Gastroesophageal sphincter (tissue), 4 donors: ENCODE measurements around the gene OXGR1. TPM values are rescaled to one million over a fixed set of nuclear protein-coding genes. Genes with fewer than 3 reads are reported as not detected.

Source experiments
- ATAC-seq: fragments of 150-250 bp; one replicate; pipeline ENCODE4 v1.9.1; 2016; ENCODE audit warnings: mild to moderate bottlenecking, moderate library complexity
- H3K27ac ChIP-seq, 4 donors: fragments of 200-600 bp; sonication (generic) in 3 of 4; 1 replicate in 3 of 4; 2 replicates in 1 of 4; pipeline ENCODE4 v1.5.1; 2016 to 2019
- H3K27me3 ChIP-seq: fragments of 200-600 bp; sonication (generic); one replicate; pipeline ENCODE4 v1.5.1; 2019
- H3K36me3 ChIP-seq, 2 donors: fragments of 200-600 bp; sonication (generic); one replicate each; pipeline ENCODE4 v1.5.1; 2019; ENCODE audit warnings: control low read depth in 1 of 2
- H3K4me1 ChIP-seq, 3 donors: fragments of 200-600 bp; sonication (generic); 1 replicate in 2 of 3; 2 replicates in 1 of 3; pipeline ENCODE4 v1.5.1; 2016 to 2019; ENCODE audit warnings: control low read depth in 2 of 3
- H3K4me3 ChIP-seq, 2 donors: fragments of 200-600 bp; sonication (generic); one replicate each; pipeline ENCODE4 v1.5.1; 2019; ENCODE audit warnings: mild to moderate bottlenecking in 1 of 2, moderate library complexity in 1 of 2
- H3K9me3 ChIP-seq, 3 donors: fragments of 200-600 bp; sonication (generic); one replicate each; pipeline ENCODE4 v1.5.1; 2017 to 2019; ENCODE audit warnings: control low read depth in 2 of 3
- CTCF ChIP-seq, 4 experiments: fragments of 200-600 bp in 2 of 4; fragments of 450-650 bp in 2 of 4; sonication (generic) in 1 of 4; IDR thresholded peaks; one replicate each; pipeline ENCODE4 v1.5.1; 2017 to 2019; ENCODE audit warnings: antibody characterized with exemption in 4 of 4, mild to moderate bottlenecking in 2 of 4, moderate library complexity in 2 of 4
- EP300 ChIP-seq: sonication (generic); formaldehyde crosslinking; IDR thresholded peaks from one replicate; pipeline ENCODE4 v1.6.1; 2017; ENCODE audit warnings: antibody characterized with exemption, mild to moderate bottlenecking
- POLR2A ChIP-seq, 2 donors: fragments of 450-650 bp; IDR thresholded peaks; one replicate each; pipeline ENCODE4 v1.6.1; 2017; ENCODE audit warnings: antibody characterized with exemption in 2 of 2, mild to moderate bottlenecking in 2 of 2, moderate library complexity in 1 of 2
- POLR2AphosphoS5 ChIP-seq: sonication (generic); formaldehyde crosslinking; IDR thresholded peaks from one replicate; pipeline ENCODE4 v1.6.1; 2017; ENCODE audit warnings: antibody characterized with exemption
- WGBS, 2 donors: methylation state at CpG; one replicate each; pipeline ENCODE4 v1.1.5; 2018; ENCODE audit warnings: low coverage in 1 of 2; 5-methylcytosine and 5-hydroxymethylcytosine counted together
- total RNA-seq, 4 donors: library from RNA; depleted of rRNA; stranded (reverse); fragments of >200 nt; gene quantifications; one replicate each; pipeline ENCODE4 v1.1.0, GENCODE V29; 2016

OXGR1 gene
- total RNA-seq, 4 donors from 2014 or later: 0.40 to 0.77 (median 0.47) TPM; not detected in 1

- H3K4me3 ChIP-seq: no peak overlapping the region
- 65 to 86% methylated on average over 2 of the region's 2 CpGs for WGBS, 2 donors
These were observed 25.9 kb upstream of the OXGR1 start for GRCh38 chr13:97020194-97020593.

GRCh38 chr13:97019236-97019635 lies 25.0 kb upstream of the OXGR1 start:
- whole genome bisulfite sequencing, 2 donors: 40 to 60% methylated on average over 1 of the region's 1 CpG
- H3K36me3 ChIP-seq: no peaks in the 10 kb centered on the region
- H3K4me1 ChIP-seq: no peaks in the 10 kb centered on the region
- no peaks in the 10 kb centered on the region for H3K9me3 ChIP-seq
- H3K27me3 ChIP-seq: peaks cover 10% of the 10 kb centered on the region
- TF ChIP-seq CTCF (IDR thresholded peaks at IDR 0.05) (no peak), POLR2A (IDR thresholded peaks at IDR 0.05) (no peak), POLR2AphosphoS5 (no peak), EP300 (no peak)
- no peak overlapping the region for H3K27ac ChIP-seq
- no peak overlapping the region for H3K4me3 ChIP-seq
- no peak for ATAC-seq

More at GRCh38 chr13:97020194-97020593, 25.9 kb upstream of the OXGR1 start:
- TF ChIP-seq EP300 (no peak), POLR2AphosphoS5 (no peak), CTCF (IDR thresholded peaks at IDR 0.05) (no peak), POLR2A (IDR thresholded peaks at IDR 0.05) (no peak)
- H3K27ac ChIP-seq: no peak overlapping the region
- no peaks in the 10 kb centered on the region for H3K4me1 ChIP-seq
- H3K27me3 ChIP-seq: peaks cover 10% of the 10 kb centered on the region
- H3K36me3 ChIP-seq: no peaks in the 10 kb centered on the region
- no peak for ATAC-seq
- no peaks in the 10 kb centered on the region for H3K9me3 ChIP-seq

GRCh38 chr13:97018029-97018819 lies 23.9 kb upstream of the OXGR1 start:
- H3K27me3 ChIP-seq: peaks cover 10% of the 10 kb centered on the region
- H3K4me1 ChIP-seq: no peaks in the 10 kb centered on the region
- ATAC-seq: no peak
- no peak overlapping the region for H3K4me3 ChIP-seq
- TF ChIP-seq POLR2AphosphoS5 (no peak), CTCF (IDR thresholded peaks at IDR 0.05) (peak; percentile 77 to 87 (median 78))
- 20 to 22% methylated on average over 11 to 12 of the region's 13 CpGs for WGBS, 2 donors
- H3K27ac ChIP-seq: no peak overlapping the region
- H3K9me3 ChIP-seq: no peaks in the 10 kb centered on the region
- no peaks in the 10 kb centered on the region for H3K36me3 ChIP-seq

- no peaks in the 10 kb centered on the region for H3K36me3 ChIP-seq
- ATAC-seq: no peak
- H3K27ac ChIP-seq: no peak overlapping the region
- peaks cover 10% of the 10 kb centered on the region for H3K27me3 ChIP-seq
- H3K9me3 ChIP-seq: no peaks in the 10 kb centered on the region
- H3K4me1 ChIP-seq: no peaks in the 10 kb centered on the region
- no peak overlapping the region for H3K4me3 ChIP-seq
- TF ChIP-seq POLR2AphosphoS5 (no peak), EP300 (no peak), CTCF (IDR thresholded peaks at IDR 0.05) (no peak), POLR2A (IDR thresholded peaks at IDR 0.05) (no peak)
These were observed 23.0 kb upstream of the OXGR1 start for GRCh38 chr13:97017322-97017721.

- WGBS, 2 donors: 80 to 97% methylated on average over 5 of the region's 5 CpGs
- no peaks in the 10 kb centered on the region for H3K9me3 ChIP-seq
- TF ChIP-seq POLR2A (IDR thresholded peaks at IDR 0.05) (no peak), POLR2AphosphoS5 (no peak), EP300 (no peak), CTCF (IDR thresholded peaks at IDR 0.05) (no peak)
- H3K27ac ChIP-seq: no peak overlapping the region
- no peaks in the 10 kb centered on the region for H3K36me3 ChIP-seq
- no peak overlapping the region for H3K4me3 ChIP-seq
- H3K4me1 ChIP-seq: no peaks in the 10 kb centered on the region
- H3K27me3 ChIP-seq: peaks cover 1% of the 10 kb centered on the region
- no peak for ATAC-seq
These were observed 21.5 kb upstream of the OXGR1 start for GRCh38 chr13:97015661-97016350.
